Bronchial epithelial cell (primary cell): Measurements from ENCODE around the gene PARP15. TPM values are rescaled to one million over a fixed set of nuclear protein-coding genes. Genes with fewer than 3 reads are reported as not detected.
"Not testable (repeated sequence)": the region's sequence is repeated elsewhere in the genome, so short reads cannot be mapped to it uniquely, and the experiment has no call there.

ENCODE experiments used
- DNase-seq: peaks from one replicate; pipeline ENCODE4 v3.0.0-alpha.2; 2010; ENCODE audit warnings: low read depth
- FAIRE-seq: peaks from 2 replicates; lab custom pipeline; 2011; peaks lifted over from hg19 to GRCh38; lab: Jason Lieb, UNC
- H3K27me3 ChIP-seq: 2 replicates; pipeline ENCODE4 v1.5.1; 2011; ENCODE audit warnings: low read length; ENCODE audit not compliant: control insufficient read depth, insufficient read depth
- H3K36me3 ChIP-seq: 2 replicates; pipeline ENCODE4 v1.5.1; 2011; ENCODE audit warnings: low read length; ENCODE audit not compliant: control insufficient read depth, insufficient read depth
- H3K4me3 ChIP-seq: 2 replicates; pipeline ENCODE4 v1.5.1; 2011; ENCODE audit warnings: mild to moderate bottlenecking, low read depth, low read length, control low read depth
- CTCF ChIP-seq: IDR thresholded peaks from 2 replicates; pipeline ENCODE4 v1.5.1; 2011; ENCODE audit warnings: mild to moderate bottlenecking, moderate library complexity, low read length, control low read depth, inconsistent platforms; ENCODE audit not compliant: insufficient read depth, severe bottlenecking
- total RNA-seq: library from RNA; depleted of rRNA; stranded (reverse); fragments of >200 nt; gene quantifications from 2 replicates; pipeline ENCODE4 v1.2.1, GENCODE V29; 2014

The PARP15 gene
- total RNA-seq, 1 donor from 2014 or later: 0.26 TPM

GRCh38 chr3:122562923-122563716, 14.3 kb upstream of the PARP15 start:
- H3K36me3 ChIP-seq: peaks cover 5% of the 10 kb centered on the region

GRCh38 chr3:122563717-122564025, 13.8 kb upstream of the PARP15 start:
- DNase-seq (peak; percentile 8), FAIRE-seq (no peak)
- no peak for TF ChIP-seq CTCF
- Histone ChIP-seq H3K27me3 (no peaks in the 10 kb centered on the region), H3K36me3 (peaks cover 5% of the 10 kb centered on the region), H3K4me3 (peak overlapping the region; percentile 79)

More at GRCh38 chr3:122562923-122563716, 14.3 kb upstream of the PARP15 start:
- H3K27me3 ChIP-seq: no peaks in the 10 kb centered on the region
- no peak for DNase-seq
- H3K4me3 ChIP-seq: peak overlapping the region; percentile 79
- TF ChIP-seq CTCF: no peak
- no peak for FAIRE-seq

DNA sequence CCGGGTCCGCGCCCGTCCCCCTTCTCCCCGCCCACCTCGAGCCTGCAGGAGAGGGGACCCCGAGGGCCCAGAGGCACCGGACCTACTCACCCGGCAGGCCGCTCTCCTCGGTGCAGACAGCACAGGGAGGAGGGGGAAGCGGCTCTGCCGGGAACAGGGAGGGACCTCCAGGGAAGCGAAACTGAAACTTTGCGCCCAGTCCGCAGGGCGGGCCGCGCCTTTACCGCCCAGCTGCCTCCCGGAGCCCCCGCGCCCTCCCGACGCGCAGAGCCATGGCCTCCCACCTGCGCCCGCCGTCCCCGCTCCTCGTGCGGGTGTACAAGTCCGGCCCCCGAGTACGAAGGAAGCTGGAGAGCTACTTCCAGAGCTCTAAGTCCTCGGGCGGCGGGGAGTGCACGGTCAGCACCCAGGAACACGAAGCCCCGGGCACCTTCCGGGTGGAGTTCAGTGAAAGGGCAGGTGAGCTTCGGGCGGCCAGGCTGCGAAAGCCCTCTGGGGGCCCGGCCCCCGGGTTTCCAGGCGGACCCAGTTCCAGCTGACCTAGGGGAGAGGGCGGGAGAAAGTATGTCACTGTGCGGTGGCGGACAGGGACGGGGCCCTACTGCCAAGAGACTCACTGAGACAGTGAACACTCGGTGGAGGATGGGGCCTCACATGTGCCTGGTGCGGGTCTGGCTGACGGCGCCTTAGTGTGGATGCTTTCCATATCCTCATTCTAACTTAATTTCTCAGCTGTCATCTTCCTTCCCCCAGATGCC, 13.1 kb upstream of the PARP15 start, which contains the start of the genes DTX3L and PARP9:
Gene DTX3L, plus strand, starts transcription at position 184 of the 758 bp plus-strand sequence. Its CDS starts 89 bp downstream, at position 273.
Gene PARP9, minus strand, starts transcription at position 146 of the 758 bp plus-strand sequence. CDS start 4,680 bp downstream, outside the sequence.
- Histone ChIP-seq H3K27me3 (no peaks in the 10 kb centered on the region), H3K4me3 (peak within 1 kb of the TSS; percentile 79), H3K36me3 (peaks cover 4% of the 10 kb centered on the region)
- DNase-seq: peak; percentile 64
- no peak for TF ChIP-seq CTCF
- no peak for FAIRE-seq

- not testable (repeated sequence) for FAIRE-seq, H3K27me3 ChIP-seq, DNase-seq, H3K36me3 ChIP-seq, H3K4me3 ChIP-seq
Observed at GRCh38 chr3:122568131-122568530, 9.3 kb upstream of the PARP15 start.

GRCh38 chr3:122568755-122569154, 8.7 kb upstream of the PARP15 start:
- peaks cover 5% of the 10 kb centered on the region for H3K36me3 ChIP-seq
- TF ChIP-seq CTCF: no peak
- H3K27me3 ChIP-seq: no peaks in the 10 kb centered on the region
- no peak for FAIRE-seq
- DNase-seq: no peak
- no peak overlapping the region for H3K4me3 ChIP-seq

- Histone ChIP-seq H3K36me3 (peaks cover 1% of the 10 kb centered on the region), H3K27me3 (no peaks in the 10 kb centered on the region), H3K4me3 (no peak overlapping the region)
- peak; percentile 77 for FAIRE-seq
- peak; percentile 79 for DNase-seq
- TF ChIP-seq CTCF: peak; percentile 3
Observed at GRCh38 chr3:122572940-122573412, 4.5 kb upstream of the PARP15 start.
